ENCODE data around the gene TMEM14A.
A peak's percentile ranks its signal among the peaks of the same experiment; 100 is the strongest.

TMEM14A gene

DNA sequence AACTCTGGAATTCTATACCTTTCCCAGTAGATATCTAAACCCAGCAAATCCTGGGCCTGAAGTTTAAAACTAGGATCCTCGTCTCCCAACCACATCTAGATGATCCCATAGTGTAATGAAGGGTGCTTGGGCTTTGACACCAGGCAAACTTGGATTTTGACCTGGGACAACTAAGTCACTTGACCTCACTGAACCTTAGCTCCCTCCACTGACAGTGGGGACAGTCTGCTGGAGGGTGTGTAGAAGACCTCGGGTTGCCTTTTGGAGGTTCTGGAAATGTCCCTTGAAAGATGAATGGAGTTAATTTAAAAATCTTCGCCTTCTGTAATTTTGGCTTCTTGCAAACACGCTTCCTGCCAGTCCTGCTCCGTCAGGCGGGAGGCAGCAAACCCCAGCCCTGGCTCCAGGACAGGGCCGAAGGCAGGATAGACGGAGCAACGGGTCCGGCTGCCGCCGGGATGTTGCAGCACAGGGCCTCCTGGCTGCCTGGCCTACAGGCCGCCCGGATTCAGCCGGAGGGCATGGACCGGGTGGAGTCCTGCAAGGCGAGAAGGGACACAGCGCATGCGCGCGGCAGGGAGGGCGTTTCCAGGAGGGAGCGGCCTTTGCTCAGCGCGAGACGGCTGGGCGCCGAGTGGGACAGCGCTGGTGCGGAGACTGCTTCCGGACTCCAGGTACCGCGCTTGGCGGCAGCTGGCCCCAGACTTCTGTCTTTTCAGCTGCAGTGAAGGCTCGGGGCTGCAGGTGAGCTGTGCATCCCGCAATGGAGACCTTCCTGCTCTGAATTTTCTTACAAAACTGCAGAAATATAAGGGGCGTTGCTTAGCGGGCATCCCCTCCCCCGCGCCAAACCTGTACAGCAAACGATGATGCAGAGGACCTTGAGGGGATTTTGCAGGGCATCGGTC lies at the start of gene TMEM14A:
Gene TMEM14A, plus strand, starts transcription at position 612 of the 908 bp plus-strand sequence. CDS start 5,990 bp downstream, outside the sequence.
- H3K4me1 Mint-ChIP-seq = peaks cover 33% of the 10 kb centered on the region
- H3K27me3 Mint-ChIP-seq = no peaks in the 10 kb centered on the region
- H3K36me3 Mint-ChIP-seq = peaks cover 3% of the 10 kb centered on the region
- peak within 1 kb of the TSS; percentile 89 for H3K4me3 Mint-ChIP-seq
- no peaks in the 10 kb centered on the region for H3K9me3 Mint-ChIP-seq
- H3K27ac Mint-ChIP-seq = no peak within 1 kb of the TSS

DNA sequence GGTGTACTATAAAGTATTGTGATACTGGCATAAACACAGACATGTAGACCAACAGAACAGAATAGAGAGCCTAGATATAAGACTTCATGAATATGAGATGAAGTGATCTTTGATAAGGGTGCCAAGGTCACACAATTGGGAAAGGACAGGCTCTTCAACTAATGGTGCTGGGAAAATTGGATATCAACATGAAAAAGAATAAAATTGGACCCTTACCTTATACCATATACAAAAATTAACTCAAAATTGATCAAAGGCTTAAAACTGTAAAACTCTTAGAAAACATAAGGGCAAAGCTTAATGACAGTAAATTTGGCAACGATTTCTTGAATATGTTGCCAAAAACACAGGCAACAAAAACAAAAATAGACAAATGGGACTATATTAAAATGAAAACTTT lies 49.3 kb upstream of the TMEM14A start:
- H3K9me3 Mint-ChIP-seq = no peaks in the 10 kb centered on the region
- H3K27ac Mint-ChIP-seq = no peak overlapping the region
- H3K4me3 Mint-ChIP-seq = no peak overlapping the region

DNA sequence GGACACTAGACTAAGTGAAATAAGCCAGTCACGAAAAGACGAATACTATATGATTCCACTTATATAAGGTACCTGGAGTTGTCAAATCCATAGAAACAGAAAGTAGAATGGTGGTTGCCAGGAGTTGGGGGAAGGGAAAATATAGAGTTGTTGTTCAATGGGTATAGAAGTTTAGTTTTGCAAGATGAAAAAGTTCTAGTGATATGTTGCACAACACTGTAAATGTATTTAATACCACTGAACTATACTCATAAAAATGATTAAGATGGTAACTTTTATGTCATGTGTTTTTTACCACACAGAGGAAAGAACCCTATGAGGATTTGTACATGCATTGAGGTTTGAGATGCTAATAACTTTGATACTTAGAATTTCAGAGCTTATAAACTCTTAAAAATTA lies 48.1 kb upstream of the TMEM14A start:
- peaks cover 5% of the 10 kb centered on the region for H3K27me3 Mint-ChIP-seq
- no peaks in the 10 kb centered on the region for H3K36me3 Mint-ChIP-seq
- H3K9me3 Mint-ChIP-seq = no peaks in the 10 kb centered on the region
- H3K4me3 Mint-ChIP-seq = no peak overlapping the region
- H3K4me1 Mint-ChIP-seq = no peaks in the 10 kb centered on the region
- H3K27ac Mint-ChIP-seq = no peak overlapping the region

More for the DNA sequence above, 49.3 kb upstream of the TMEM14A start:
- Mint-ChIP-seq H3K4me1 (no peaks in the 10 kb centered on the region), H3K36me3 (no peaks in the 10 kb centered on the region), H3K27me3 (peaks cover 5% of the 10 kb centered on the region)

- no peak overlapping the region for H3K27ac Mint-ChIP-seq
- H3K9me3 Mint-ChIP-seq = no peaks in the 10 kb centered on the region
- no peaks in the 10 kb centered on the region for H3K27me3 Mint-ChIP-seq
- peaks cover 12% of the 10 kb centered on the region for H3K4me1 Mint-ChIP-seq
- H3K36me3 Mint-ChIP-seq = no peaks in the 10 kb centered on the region
- H3K4me3 Mint-ChIP-seq = no peak overlapping the region
These were observed 38.9 kb upstream of the TMEM14A start for GRCh38 chr6:52632011-52632410.

DNA sequence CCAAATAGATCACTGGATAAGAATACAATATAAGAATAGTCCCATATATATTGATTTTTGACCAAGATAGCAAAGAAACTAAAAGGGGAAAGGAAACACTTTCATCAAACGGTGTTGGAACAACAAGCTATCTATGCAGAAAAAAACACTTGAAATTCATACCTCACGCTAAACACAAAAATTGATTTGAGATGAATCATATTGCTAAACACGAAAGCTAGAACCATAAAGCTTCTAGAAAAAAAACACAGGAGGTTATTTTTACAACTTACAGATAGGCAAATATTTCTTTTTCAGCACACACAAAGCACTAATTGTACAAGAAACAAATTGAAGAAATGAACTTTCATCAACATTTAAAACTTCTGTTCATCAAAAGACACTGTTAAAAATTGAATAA lies 36.7 kb upstream of the TMEM14A start:
- Mint-ChIP-seq H3K4me3 (no peak overlapping the region), H3K9me3 (no peaks in the 10 kb centered on the region), H3K27ac (no peak overlapping the region), H3K36me3 (no peaks in the 10 kb centered on the region), H3K27me3 (no peaks in the 10 kb centered on the region), H3K4me1 (peaks cover 12% of the 10 kb centered on the region)

GRCh38 chr6:52635049-52635577 lies 35.8 kb upstream of the TMEM14A start:
- H3K27ac Mint-ChIP-seq = peak overlapping the region; percentile 1
- no peaks in the 10 kb centered on the region for H3K9me3 Mint-ChIP-seq
- H3K27me3 Mint-ChIP-seq = no peaks in the 10 kb centered on the region
- H3K36me3 Mint-ChIP-seq = no peaks in the 10 kb centered on the region
- peaks cover 12% of the 10 kb centered on the region for H3K4me1 Mint-ChIP-seq
- no peak overlapping the region for H3K4me3 Mint-ChIP-seq

DNA sequence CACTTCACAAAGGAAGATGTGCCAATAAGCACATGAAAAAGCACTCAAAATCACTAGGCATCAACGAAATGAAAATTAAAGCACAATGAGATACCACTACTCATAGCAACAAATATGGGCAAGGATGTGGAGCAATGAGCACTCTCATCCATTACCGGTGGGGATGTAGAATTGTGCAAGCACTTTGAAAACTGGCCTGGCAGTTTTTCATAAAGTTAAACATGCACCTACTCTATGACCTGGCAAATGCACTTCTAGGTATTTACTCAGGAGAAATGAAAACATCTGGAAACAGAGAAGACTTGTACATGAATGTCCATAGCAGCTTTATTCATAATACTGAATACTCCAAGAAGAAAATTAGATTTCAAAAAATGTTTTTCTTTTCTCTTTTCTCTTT lies 34.1 kb upstream of the TMEM14A start:
- Mint-ChIP-seq H3K9me3 (no peaks in the 10 kb centered on the region), H3K36me3 (no peaks in the 10 kb centered on the region), H3K27me3 (peaks cover 2% of the 10 kb centered on the region), H3K4me3 (no peak overlapping the region), H3K4me1 (peaks cover 12% of the 10 kb centered on the region), H3K27ac (no peak overlapping the region)

DNA sequence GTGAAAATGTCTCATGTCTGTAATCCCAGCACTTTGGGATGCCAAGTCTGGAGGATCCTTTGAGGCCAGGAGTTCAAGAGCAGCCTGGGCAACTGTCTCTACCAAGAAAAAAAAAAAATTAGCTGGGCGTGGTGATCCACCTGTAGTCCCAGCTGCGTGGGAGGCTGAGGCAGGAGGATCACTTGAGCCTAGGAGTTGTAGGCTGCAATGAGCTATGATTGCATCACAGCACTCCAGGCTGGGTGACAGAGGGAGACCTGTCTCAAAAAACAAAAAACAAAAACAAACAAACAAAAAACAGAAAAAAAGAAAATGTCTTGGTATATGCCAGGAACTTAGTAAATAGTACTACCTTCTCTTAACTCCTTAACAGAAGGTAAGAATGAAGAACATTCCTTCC lies 31.4 kb upstream of the TMEM14A start:
- H3K27me3 Mint-ChIP-seq = peaks cover 2% of the 10 kb centered on the region
- peaks cover 10% of the 10 kb centered on the region for H3K4me1 Mint-ChIP-seq
- no peaks in the 10 kb centered on the region for H3K36me3 Mint-ChIP-seq
- H3K9me3 Mint-ChIP-seq = no peaks in the 10 kb centered on the region
- H3K27ac Mint-ChIP-seq = no peak overlapping the region
- H3K4me3 Mint-ChIP-seq = no peak overlapping the region

GRCh38 chr6:52640170-52640569 lies 30.7 kb upstream of the TMEM14A start:
- Mint-ChIP-seq H3K27ac (no peak overlapping the region), H3K9me3 (no peaks in the 10 kb centered on the region), H3K27me3 (peaks cover 2% of the 10 kb centered on the region)

GRCh38 chr6:52640916-52641315 lies 30.0 kb upstream of the TMEM14A start:
- H3K4me1 Mint-ChIP-seq = no peaks in the 10 kb centered on the region
- no peak overlapping the region for H3K27ac Mint-ChIP-seq
- H3K36me3 Mint-ChIP-seq = no peaks in the 10 kb centered on the region
- no peaks in the 10 kb centered on the region for H3K9me3 Mint-ChIP-seq
- peaks cover 2% of the 10 kb centered on the region for H3K27me3 Mint-ChIP-seq
- no peak overlapping the region for H3K4me3 Mint-ChIP-seq

More at GRCh38 chr6:52640170-52640569, 30.7 kb upstream of the TMEM14A start:
- H3K4me3 Mint-ChIP-seq = no peak overlapping the region
- H3K4me1 Mint-ChIP-seq = peaks cover 4% of the 10 kb centered on the region
- H3K36me3 Mint-ChIP-seq = no peaks in the 10 kb centered on the region

GRCh38 chr6:52641388-52641787 lies 29.5 kb upstream of the TMEM14A start:
- Mint-ChIP-seq H3K27me3 (peaks cover 2% of the 10 kb centered on the region), H3K4me1 (no peaks in the 10 kb centered on the region), H3K4me3 (no peak overlapping the region), H3K27ac (no peak overlapping the region), H3K36me3 (no peaks in the 10 kb centered on the region), H3K9me3 (no peaks in the 10 kb centered on the region)

DNA sequence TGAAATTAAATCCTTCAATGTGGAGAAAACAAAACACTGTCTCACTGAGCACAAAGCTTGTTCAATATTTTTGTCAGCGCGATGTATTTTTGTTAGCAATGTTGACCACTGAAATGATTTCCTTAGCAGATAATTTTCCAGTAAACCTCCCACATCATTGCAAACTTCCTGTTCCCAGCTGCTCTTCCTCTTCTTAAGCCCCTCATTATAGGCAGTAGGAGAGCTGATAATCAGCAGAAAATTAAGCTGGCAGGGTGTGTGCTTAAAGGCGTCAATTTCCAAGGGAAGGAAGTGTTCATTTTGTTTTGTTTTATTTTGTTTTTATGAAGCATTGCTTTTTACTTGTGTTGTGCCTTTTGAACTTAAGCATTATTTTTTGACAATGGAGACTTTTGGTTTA lies 29.1 kb upstream of the TMEM14A start:
- no peaks in the 10 kb centered on the region for H3K36me3 Mint-ChIP-seq
- H3K9me3 Mint-ChIP-seq = no peaks in the 10 kb centered on the region
- H3K4me3 Mint-ChIP-seq = no peak overlapping the region
- peaks cover 2% of the 10 kb centered on the region for H3K27me3 Mint-ChIP-seq
- no peak overlapping the region for H3K27ac Mint-ChIP-seq
- H3K4me1 Mint-ChIP-seq = no peaks in the 10 kb centered on the region

DNA sequence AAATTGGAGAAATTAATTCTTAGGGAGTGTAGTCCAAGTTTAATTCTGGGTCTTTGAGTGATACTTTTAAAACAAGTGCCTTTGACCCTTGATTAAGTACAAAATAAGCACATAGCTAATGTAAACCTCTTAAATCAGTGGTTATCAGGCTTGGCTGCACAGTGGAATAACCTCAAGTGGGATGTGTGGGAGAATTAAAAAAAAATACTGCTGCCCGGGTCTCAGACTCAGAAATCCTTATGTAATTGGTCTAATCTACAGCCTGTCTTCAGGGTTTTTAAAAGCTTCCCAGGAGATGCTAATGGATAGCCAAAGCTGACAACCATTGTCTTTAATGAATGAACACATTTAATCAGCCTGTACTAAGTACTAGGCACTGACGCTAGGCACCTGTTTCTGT lies 28.5 kb upstream of the TMEM14A start:
- Mint-ChIP-seq H3K4me1 (no peaks in the 10 kb centered on the region), H3K27ac (no peak overlapping the region), H3K36me3 (no peaks in the 10 kb centered on the region), H3K4me3 (no peak overlapping the region), H3K27me3 (peaks cover 2% of the 10 kb centered on the region), H3K9me3 (no peaks in the 10 kb centered on the region)

- no peaks in the 10 kb centered on the region for H3K4me1 Mint-ChIP-seq
- no peak overlapping the region for H3K4me3 Mint-ChIP-seq
- peaks cover 2% of the 10 kb centered on the region for H3K27me3 Mint-ChIP-seq
- no peaks in the 10 kb centered on the region for H3K9me3 Mint-ChIP-seq
- no peak overlapping the region for H3K27ac Mint-ChIP-seq
- no peaks in the 10 kb centered on the region for H3K36me3 Mint-ChIP-seq
These were observed 27.8 kb upstream of the TMEM14A start for GRCh38 chr6:52643158-52643557.

DNA sequence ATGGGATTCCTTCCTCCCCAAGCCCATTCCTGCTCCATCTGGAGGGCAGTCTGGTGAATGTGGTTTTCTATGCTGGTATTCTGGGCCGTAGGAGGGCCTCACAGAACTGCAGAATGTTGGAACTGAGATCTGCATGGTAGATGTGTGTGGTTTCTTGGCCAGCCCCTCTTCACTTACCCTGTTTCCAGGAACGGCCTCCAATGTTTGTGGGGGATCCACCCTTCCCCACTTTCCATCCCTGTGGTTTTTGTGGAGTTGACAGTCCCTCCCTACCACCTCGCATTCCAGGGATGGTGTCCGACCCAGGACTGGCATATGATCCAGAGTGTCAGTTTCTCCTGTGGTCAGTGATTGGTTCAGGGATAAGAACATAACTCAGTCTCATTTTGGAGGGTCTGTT lies 26.7 kb upstream of the TMEM14A start:
- Mint-ChIP-seq H3K9me3 (no peaks in the 10 kb centered on the region), H3K4me1 (no peaks in the 10 kb centered on the region), H3K27ac (no peak overlapping the region), H3K27me3 (peaks cover 2% of the 10 kb centered on the region), H3K36me3 (no peaks in the 10 kb centered on the region), H3K4me3 (no peak overlapping the region)

DNA sequence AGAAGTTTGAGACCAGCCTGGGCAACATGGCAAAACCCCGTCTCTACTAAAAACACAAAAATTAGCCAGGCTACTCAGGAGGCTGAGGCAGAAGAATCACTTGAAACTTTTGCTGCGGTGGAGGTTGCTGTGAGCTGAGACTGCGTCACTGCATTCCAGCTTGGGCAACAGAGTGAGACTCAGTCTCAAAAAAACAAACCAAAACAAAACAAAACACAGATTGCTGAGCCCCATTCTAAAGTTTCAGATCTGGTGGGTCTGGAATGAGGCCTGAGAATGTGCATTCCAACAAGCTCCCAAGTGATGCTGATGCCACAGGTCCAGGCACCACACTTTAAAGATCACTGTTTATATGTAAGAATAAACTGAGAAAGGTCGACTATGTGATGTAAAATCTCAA lies 24.9 kb upstream of the TMEM14A start:
- H3K36me3 Mint-ChIP-seq = no peaks in the 10 kb centered on the region
- no peak overlapping the region for H3K27ac Mint-ChIP-seq
- H3K9me3 Mint-ChIP-seq = no peaks in the 10 kb centered on the region
- H3K4me3 Mint-ChIP-seq = no peak overlapping the region
- H3K27me3 Mint-ChIP-seq = peaks cover 2% of the 10 kb centered on the region
- no peaks in the 10 kb centered on the region for H3K4me1 Mint-ChIP-seq

All from activated naive CD4-positive, alpha-beta T cell treated with anti-CD3 and anti-CD28 coated beads, Interleukin-2, amount 50 U/mL, for 24 hours (primary cell).